Activated CD4-positive, alpha-beta T cell treated with anti-CD3 and anti-CD28 coated beads for 24 hours (primary cell): Measurements from ENCODE around the gene SLC18A3.

Source experiments
- DNase-seq, 2 donors: peaks; one replicate each; pipeline ENCODE4 v3.0.0-alpha.2; 2020; ENCODE audit warnings: low read depth in 2 of 2

Gene SLC18A3

DNA sequence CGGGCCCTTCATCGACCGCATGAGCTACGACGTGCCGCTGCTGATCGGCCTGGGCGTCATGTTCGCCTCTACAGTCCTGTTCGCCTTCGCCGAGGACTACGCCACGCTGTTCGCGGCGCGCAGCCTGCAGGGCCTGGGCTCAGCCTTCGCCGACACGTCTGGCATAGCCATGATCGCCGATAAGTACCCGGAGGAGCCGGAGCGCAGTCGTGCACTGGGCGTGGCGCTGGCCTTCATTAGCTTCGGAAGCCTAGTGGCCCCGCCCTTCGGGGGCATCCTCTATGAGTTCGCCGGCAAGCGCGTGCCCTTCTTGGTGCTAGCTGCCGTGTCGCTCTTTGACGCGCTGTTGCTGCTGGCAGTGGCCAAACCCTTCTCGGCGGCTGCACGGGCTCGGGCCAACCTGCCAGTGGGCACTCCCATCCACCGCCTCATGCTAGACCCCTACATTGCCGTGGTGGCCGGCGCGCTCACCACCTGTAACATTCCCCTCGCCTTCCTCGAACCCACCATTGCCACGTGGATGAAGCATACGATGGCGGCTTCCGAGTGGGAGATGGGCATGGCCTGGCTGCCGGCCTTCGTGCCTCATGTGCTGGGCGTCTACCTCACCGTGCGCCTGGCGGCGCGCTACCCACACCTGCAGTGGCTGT, 1.2 kb downstream of the SLC18A3 start:
- DNase-seq, result no peak

DNA sequence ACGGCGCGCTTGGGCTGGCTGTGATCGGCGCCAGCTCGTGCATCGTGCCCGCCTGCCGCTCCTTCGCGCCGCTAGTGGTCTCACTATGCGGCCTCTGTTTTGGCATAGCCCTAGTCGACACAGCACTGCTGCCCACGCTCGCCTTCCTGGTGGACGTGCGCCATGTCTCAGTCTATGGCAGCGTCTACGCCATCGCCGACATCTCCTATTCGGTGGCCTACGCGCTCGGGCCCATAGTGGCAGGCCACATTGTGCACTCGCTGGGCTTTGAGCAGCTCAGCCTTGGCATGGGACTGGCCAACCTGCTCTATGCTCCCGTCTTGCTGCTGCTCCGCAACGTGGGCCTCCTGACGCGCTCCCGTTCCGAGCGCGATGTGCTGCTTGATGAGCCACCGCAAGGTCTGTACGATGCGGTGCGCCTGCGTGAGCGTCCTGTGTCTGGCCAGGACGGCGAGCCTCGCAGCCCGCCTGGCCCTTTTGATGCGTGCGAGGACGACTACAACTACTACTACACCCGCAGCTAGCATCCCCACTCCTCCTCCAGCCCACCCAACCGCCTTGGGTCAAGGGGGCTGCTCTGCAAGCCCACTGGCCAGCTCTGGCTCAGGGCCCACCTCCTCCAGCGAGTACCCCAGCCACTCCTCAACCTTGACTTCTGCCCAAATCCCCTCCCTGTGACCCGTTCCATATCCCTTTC, 1.9 kb downstream of the SLC18A3 start:
- DNase-seq, result no peak

DNA sequence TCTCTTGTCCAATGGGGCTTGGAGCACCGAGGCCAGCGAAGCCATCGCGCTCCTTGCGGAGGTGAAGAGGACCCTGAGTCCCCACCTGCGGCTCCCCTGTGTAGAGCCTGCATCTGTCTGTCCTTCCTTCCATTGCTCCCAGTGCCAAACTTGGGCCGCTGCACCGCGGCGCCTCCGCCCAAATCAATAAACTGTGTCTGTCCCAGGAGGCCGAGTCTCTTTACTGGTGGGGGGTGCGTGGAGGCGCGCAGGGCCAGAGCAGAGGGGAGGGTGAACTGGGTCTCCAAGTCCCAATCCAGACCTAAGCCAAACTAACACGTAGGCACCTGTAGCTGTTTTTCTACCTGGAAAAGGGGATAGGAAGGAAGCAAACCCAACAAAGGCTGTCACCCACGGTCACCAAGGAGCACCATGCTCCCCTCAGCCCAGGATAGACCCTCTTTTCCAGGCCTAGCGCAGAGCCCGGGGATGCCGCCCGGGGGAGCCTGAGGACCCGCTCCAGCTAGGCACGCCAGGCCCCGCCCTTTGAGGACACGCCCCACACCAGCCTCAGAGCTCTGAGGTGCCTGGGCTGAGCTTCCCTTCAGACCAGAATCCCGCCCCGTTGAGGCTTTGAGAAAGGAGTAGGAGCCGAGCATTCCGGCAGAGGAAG, 2.5 kb downstream of the SLC18A3 start:
- DNase-seq, result no peak

DNA sequence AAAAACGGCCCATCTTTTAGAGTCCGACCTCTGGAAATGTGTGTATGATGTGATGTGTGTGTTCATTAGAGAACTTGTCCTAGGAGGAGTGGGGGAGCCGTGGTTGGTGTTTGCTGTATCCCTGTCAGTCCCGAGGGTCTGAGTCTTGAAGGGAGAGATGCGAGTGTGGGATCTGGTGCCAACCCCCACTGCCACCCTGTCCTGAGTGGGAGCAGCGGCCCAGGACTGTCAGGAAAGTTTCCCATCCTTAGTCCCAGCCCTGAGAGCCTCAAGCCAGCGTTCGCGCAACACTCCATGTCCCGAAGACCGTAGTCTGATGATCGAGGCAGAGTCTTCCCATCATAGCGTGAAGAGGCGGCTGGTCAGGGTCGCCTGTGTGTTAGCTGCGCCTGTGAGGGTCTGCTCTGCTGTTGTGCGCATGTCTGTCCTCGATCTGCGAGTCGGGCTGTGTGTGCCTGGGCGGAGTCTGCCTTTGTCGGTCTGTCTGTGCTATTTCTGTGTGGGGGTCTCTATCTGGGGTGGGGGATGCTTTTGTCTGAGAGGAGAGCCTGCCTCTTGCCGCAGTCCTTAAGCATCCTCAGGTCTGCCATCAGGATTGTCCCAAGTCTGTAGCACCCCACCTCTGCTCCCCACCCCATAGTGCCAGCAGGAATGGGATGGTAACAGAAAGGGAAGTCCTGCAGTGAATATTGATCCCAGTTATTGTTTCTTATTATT, 3.2 kb downstream of the SLC18A3 start:
- DNase-seq, result no peak

DNA sequence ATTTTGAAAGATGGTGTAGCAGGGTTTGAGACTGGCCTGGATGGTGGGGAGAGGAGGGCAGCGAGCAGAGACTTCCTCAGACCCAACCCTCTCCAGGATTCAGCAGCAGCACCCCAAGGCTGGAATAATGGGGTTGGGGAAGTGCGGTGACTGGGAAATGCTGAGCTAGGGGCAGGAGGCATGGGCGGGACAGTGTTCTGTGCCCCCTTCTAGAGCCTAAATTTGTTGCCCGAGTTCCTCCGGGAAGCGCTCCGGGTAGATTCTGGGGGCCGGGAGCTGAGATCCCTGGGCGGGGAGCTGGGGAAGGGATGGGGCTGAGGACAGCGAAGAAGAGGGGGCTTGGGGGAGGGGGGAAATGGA, 3.8 kb downstream of the SLC18A3 start, which contains the start of gene CHAT:
Gene CHAT (plus strand): TSS at position 156 of the 360 bp plus-strand sequence. CDS start 153 bp downstream, at position 309.
- DNase-seq, result no peak

DNA sequence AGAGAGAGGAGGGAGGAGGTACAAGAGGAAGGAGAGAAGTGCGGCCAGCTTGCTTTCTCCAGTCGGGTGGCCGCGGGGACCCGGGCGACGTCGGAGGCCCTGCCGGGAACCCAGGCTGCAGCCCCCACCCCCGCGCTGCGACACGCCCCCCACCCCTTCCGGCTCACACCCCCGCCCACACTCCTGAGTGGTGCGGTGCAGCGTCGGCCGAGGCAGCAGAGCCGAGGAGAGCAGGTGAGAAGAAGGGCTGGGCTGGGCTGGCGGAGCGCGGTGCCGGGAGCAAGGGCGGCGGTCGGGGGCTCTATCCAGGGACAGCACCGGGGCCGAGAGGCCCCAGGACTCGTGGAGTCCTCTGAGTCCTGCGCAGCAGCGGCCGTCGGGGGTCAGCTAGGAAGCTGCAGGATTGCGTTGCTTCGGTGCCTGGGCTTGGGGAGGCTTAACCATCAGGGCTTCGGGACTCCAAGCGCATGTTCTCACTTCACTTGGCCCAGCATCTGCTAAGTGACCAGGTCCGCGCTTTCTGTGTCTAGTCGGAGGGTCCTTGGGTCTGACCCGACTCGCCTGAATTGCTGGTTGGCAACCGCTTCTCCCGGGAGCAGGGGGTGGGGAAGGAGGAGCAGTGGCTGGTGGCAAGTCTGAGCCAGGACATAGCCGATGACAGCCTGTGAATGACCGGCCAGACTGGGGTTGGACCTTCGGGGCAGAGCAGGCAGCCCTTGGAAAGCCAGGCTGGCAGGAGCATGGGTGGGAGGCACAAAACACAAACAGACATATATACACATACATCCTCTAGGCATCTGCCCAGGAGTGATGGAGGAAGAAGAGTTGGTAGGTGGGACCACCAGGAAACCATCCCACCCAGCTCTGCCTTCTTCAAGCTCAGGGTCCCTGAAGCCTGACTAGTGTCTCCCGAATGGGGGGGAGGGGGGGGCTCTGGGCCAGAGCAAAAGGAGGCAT, 4.4 kb downstream of the SLC18A3 start:
- no peak for DNase-seq

DNA sequence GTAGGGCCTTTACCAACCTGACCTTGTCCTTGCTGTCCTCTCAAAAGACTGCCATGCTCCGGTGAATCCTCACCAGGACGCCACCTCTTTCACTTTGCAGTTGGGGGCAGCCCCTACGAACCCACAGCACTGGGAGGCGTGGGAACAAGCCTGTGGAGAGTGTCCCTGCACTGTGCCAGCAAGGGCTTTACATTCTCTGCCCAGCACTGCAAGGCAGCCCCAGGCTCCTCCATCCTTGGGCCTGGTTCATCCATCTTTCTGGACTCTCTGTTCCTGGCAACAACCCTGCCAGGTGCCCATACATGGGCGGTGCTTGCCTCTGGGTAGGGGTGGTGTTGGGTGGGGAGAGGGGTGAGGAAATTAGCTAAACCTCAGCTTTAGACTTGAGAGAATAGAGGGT, 5.1 kb downstream of the SLC18A3 start:
- DNase-seq, result no peak

DNA sequence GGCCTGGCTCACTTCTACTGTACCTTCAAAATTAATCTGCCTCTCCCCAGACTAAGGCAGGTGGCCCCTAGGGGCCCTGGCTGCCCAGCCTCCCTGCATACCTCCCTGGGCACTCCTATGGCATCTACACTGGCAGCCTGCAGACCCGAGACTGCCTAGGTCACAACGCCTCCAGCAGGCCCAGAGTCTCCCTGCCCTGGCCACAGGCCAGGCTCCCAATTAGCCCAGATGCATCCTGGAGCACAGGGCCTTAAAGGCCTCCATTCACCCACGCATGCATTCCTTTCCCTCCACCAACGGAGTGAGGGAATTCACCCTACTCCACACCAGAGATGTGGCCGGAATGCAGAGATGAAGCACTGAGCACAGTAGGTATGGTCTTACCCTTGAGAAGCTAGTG, 5.6 kb downstream of the SLC18A3 start:
- DNase-seq, result no peak

DNA sequence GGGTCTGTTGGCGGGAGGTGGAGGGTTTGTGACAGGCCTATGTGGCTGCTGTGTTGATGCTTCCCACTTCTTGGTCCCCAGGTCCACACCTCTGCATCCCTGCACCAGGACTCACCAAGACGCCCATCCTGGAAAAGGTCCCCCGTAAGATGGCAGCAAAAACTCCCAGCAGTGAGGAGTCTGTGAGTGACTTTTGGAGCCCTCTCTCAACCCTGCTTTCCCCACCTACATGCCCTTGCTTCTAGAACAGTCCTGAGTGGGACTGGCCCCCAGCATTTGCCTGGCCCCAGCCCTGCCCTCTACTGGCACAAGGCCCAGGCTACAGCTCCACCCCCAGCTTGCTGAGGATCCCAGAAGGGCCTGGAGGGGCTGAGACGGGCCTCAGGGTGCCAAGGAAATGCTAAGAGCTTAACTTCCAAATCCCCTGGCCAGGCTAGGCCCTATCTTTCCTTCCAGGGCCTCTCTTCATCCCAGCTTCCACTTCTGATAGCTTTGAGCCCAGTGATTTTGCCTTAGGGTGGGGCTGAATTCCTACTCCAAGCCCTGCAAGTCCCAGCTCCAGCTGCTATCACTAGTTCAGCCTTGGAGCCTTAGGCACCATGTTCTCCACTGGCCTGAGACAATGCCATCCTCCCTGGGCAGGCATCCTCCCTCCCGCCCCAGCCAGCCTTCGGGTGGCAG, 6.5 kb downstream of the SLC18A3 start:
- no peak for DNase-seq

DNA sequence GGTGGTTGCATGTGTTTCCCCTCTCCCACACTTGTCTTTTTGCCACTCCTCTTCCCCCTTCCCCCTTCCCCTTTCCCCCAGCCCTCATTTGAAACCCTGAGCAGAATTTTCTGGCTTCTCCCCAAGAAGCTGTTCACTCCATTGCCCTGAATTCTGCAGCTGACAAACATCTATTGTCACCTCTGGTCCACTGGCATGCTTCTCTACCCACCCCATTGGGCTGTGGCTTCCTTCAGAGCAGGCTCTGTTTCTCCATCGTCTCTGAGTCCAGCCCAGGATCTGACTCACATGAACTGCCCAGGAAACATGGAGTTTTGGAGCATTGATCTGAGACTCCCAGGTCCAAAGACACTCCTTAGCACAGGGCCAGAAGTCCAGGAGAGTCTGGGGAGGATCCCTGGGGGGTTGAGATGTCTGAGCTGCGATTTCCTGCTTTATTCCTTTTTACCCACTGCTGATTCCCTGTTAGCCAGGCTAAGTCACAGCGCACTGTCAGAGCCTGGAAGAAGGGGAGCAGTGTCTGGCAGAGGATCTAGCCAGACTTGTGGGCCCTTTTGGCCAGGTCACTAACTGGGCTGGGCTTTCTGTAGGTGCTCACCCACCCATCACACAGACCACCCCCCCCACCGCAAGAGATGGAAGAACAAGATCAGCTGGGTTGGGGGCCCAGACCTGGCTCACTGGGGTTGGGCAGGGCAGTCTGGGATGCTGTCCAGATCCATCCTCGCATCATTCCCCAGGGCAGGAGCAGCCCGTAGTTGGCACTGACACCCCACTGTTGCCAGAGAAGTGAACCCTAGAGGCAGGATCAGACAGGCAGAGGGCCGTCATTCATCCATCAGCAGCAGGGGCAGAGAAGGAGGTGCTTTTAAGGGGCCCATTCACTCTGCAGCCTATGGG, 7.3 kb downstream of the SLC18A3 start:
- DNase-seq, result no peak

DNA sequence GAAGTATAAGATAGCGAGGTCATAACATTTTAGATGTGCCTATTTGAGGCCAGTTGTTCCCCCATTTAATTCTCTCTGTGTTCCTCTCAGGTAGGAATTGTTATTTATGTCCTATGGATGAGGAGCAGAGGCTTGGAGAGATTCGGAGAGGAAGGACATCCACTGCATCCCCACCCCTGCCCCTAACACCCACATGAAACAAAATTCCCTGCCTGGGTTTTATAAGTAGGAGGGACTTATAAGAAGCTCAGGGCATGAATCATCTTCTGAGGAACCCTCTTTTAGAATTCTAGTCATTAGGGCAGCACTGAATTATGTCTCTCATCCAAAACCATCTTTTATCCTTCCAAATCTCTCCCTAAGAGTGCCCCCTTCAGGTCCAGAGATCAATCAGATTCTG, 8.7 kb downstream of the SLC18A3 start:
- DNase-seq, result no peak

DNA sequence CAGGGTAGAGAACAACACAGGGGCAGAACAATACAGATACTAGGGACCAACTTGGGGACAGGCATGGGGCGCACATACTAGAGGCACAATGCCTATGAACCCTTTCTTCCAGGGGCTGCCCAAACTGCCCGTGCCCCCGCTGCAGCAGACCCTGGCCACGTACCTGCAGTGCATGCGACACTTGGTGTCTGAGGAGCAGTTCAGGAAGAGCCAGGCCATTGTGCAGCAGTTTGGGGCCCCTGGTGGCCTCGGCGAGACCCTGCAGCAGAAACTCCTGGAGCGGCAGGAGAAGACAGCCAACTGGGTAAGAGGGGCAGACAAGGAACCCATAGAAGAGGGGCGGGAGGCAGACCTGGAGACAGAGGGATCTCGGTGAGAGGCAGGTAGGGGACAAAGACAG, 9.5 kb downstream of the SLC18A3 start:
- DNase-seq, result no peak

DNA sequence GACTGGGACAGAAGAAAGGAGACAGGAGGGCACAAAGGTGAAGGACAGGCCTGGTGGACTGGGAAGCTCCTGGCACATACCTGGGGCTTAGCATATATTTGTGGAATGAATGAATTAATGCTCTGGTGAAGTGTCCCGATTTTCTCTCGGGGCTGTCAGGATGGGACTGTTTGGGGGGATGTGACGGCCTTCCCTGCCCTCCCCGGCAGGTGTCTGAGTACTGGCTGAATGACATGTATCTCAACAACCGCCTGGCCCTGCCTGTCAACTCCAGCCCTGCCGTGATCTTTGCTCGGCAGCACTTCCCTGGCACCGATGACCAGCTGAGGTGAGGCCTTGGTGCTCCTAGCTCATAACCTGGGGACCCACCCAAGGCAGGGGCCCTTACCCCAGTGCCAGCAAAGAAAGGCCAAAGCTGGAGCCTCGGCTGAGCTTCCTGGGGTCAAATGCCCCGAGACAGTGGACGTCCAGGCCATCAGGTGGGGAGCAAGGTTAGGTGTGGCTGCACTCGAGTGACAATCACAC, 10.2 kb downstream of the SLC18A3 start:
- no peak for DNase-seq

DNA sequence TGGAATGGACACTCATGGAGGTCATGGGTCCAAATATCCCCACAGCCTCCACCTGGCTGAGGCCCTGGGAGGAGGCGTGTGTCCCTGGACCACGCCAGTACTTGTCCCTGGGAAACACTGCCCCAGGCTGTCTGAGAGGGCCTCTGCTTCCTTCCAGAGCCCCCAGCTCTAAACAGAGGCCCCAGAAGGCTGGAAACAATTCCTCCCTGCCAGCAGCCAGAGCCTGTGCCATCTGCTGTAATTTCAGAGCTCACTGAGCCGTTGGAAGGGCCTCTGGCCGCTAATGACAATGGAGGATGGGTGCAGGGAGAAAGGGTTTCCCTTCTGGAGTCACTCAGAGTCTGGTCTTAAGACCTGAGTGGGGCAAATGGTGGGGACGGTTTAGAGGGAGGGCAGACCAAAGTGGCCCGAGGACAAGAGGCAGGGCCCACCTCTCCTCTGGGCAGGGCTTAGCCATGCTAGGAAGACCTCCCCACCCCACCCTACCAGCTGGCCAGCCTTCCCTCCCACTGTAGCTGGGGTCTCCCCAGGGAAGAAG, 10.8 kb downstream of the SLC18A3 start:
- DNase-seq, result no peak

DNA sequence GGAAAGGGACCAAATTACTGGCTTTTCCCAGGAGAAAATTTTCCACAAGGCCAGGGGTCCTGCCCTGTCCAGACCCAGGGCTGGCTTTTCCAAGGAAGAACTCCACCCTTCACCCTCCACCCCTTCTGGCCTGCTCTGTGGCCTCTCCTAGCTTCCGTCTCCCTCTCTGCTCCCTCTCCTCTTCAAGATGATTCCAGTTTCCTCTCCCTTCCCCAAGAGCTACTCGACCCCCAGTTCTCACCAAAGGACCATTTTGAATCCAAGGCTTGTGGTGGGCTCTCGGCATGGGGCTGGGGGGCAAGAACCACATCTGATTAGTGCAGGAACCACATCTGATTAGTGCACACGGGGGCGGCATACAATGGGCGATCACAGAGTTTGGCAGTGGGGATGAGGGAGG, 11.5 kb downstream of the SLC18A3 start:
- no peak for DNase-seq

DNA sequence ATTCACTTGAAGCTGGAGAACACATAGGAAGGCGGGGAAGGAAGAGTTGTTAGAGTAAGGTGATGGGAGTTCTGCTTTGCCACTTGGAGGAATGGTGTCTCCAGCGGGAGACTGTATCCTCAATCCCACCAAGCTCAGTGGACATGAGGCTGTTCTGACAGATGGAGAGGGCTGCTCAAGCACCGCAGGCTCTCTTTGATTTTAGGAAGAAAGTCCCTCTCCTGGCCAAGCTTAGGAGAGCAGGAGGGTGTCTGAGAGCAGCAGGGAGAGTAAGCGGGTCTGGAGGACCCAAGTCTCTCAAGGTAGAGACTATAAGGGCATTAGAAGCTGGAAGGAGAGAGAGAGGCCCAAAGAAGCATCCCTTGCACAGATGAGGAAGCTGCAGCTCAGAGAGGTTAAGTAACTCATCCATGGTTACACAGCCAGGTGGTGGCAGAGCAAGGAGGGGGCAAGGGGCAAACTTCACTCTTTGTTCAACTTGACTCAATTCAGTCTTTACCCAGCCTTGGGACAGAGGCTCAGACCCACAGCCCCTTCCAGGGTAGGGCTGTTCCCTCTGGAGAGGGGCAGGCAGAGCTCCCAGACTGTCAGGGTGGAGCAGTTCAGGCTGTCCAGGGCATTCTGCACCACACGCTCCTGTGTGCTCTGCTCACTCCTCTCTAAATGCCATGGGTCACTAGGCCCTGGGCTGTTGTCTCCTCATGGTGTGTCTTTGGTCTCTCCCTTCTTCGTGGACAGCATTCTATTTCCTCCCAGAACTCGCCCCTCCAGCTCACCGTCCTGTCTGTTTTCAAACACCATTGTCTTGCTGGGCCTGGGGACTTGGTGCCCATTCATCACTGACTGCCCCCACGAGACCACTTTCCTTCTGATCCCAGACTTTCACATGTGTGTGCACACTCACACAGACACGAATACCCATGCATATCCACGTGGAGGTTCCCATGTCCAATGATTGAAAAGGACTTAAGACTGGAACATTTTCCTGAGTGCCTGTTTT, 12.6 kb downstream of the SLC18A3 start:
- DNase-seq, result no peak

DNA sequence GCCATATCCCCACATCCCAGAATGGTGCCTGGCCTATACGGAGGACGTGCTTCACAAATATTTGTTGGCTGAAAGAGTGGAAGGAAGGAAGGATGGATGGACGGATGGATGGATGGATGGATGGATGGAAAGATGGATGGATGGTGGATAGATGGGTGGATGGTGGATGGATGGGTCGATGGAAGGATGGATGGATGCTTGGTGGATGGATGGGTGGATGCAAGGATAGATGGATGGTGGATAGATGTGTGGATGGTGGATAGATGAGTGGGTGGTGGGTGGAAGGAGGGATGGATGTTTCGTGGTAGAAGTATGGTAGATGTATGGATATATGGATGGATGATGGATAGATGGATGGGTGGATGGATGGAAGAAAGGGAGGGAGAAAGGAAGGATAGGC, 14.5 kb downstream of the SLC18A3 start:
- no peak for DNase-seq

DNA sequence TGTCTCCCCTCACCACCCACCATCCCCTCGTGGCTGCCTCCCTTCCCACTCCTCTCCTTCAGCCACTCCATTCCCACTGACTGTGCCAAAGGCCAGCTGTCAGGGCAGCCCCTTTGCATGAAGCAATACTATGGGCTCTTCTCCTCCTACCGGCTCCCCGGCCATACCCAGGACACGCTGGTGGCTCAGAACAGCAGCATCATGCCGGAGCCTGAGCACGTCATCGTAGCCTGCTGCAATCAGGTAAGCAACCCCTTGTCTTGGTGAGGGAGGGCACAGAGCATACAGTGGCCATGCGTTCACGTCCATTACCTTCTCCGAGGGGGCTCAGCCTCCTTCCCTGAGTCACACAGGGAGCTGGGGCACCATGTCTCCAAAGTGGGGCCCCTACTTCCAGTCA, 15.3 kb downstream of the SLC18A3 start:
- DNase-seq, result no peak
